Measurements from ENCODE around the gene SENP6. TPM values are rescaled to one million over a fixed set of nuclear protein-coding genes. Genes with fewer than 3 reads are reported as not detected.

The SENP6 gene
- polyA plus RNA-seq, 1 of the 3 experiments (the other 2 are of a cell fraction), result 16.2 TPM

DNA sequence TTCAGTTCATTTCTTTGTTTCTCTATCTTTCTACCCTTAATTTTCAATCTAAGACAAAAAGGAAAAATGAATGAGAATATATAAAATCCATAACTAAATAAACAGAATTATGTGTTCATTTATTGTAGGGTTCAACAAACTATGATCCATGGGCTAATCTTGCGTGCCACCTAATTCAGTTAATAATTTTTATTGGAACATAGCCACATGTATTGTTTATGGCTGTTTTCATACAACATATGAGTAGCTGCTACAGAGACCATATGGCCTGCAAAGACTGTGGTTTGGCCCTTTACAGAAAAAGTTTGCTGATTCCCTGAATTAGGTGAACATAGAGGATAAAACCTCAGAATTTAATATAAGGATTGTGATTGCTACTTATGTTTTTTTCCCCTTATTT is 21.8 kb downstream of the SENP6 start:
- no peak for DNase-seq
- no peaks in the 10 kb centered on the region for H3K9me2 ChIP-seq
- H4K20me1 ChIP-seq (ENCODE audit: insufficient read depth), result peaks cover 44% of the 10 kb centered on the region
- H3K27me3 ChIP-seq (ENCODE audit: insufficient read depth), result no peaks in the 10 kb centered on the region
- H3K9ac ChIP-seq, result no peak overlapping the region
- H3K36me3 ChIP-seq (replicated peaks in 1 of 2; ENCODE audit: control insufficient read depth in 1 of 2, insufficient read depth in 2 of 2, low read length in 1 of 2), result peaks cover 31 to 48% of the 10 kb centered on the region in 2 experiments
- 91% methylated on average over 1 of the region's 1 CpG for WGBS (ENCODE audit: low lambda C conversion rate)
- no peak overlapping the region for H2AFZ ChIP-seq (ENCODE audit: low read depth)
- H3K4me2 ChIP-seq, result no peak overlapping the region
- CTCF ChIA-PET, result interaction anchor here (1.0 kb wide), 1 partner anchor 21 kb away, joined by 3 read pairs; no protein-coding TSS in a partner anchor
- no peaks in the 10 kb centered on the region for H3K9me3 ChIP-seq
- no peak overlapping the region; a peak in 1 of 4 replicates for H3K27ac ChIP-seq (ENCODE audit: low read depth in 2 of 2, low read length in 1 of 2)
- no peak overlapping the region for H3K4me3 ChIP-seq (ENCODE audit: low read depth in 2 of 2, low read length in 1 of 2)
- H3K79me2 ChIP-seq (ENCODE audit: insufficient read depth), result peaks cover 96% of the 10 kb centered on the region
- peaks cover 9% of the 10 kb centered on the region for H3F3A ChIP-seq (replicated peaks; ENCODE audit: insufficient read depth)
- POLR2A ChIA-PET, result interaction anchor here (1.1 kb wide), 1 partner anchor 22 kb away, joined by 4 read pairs; the partner anchor contains the start of gene SENP6
- TF ChIP-seq FOXJ3 (CRISPR knock-in tag; IDR thresholded peaks at IDR 0.05) (no peak), MXI1 (IDR thresholded peaks at IDR 0.05; ENCODE audit: low read depth, low read length) (no peak), RXRA (IDR thresholded peaks at IDR 0.05; ENCODE audit: borderline replicate concordance, low read depth) (no peak), CTCF (IDR thresholded peaks at IDR 0.05) (no peak), FOSL2 (IDR thresholded peaks at IDR 0.05; ENCODE audit: borderline replicate concordance, low read depth) (no peak), MEF2A (IDR thresholded peaks at IDR 0.05; ENCODE audit: borderline replicate concordance, low read depth) (no peak), FOXM1 (IDR thresholded peaks at IDR 0.05; ENCODE audit: low read depth) (no peak), SIN3A (IDR thresholded peaks at IDR 0.05; ENCODE audit: borderline replicate concordance, low read depth, low read length) (no peak), EZH2phosphoT487 (IDR thresholded peaks at IDR 0.05; ENCODE audit: borderline replicate concordance, low read depth) (no peak), CHD2 (IDR thresholded peaks at IDR 0.05; ENCODE audit: low read length, partially characterized antibody) (no peak), SMC3 (IDR thresholded peaks at IDR 0.05; ENCODE audit: low read depth, low read length) (no peak), TEAD4 (IDR thresholded peaks at IDR 0.05; ENCODE audit: borderline replicate concordance, insufficient read depth) (no peak), NRF1 (IDR thresholded peaks at IDR 0.05; ENCODE audit: low read depth, low read length) (no peak), REST (IDR thresholded peaks at IDR 0.05; ENCODE audit: low read depth, low read length) (no peak), TCF12 (IDR thresholded peaks at IDR 0.05) (no peak)
- TF ChIP-seq, protein P1, sequence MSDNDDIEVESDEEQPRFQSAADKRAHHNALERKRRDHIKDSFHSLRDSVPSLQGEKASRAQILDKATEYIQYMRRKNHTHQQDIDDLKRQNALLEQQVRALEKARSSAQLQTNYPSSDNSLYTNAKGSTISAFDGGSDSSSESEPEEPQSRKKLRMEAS (IDR thresholded peaks at IDR 0.05; ENCODE audit: low read depth), result no peak
- TF ChIP-seq, protein P2, sequence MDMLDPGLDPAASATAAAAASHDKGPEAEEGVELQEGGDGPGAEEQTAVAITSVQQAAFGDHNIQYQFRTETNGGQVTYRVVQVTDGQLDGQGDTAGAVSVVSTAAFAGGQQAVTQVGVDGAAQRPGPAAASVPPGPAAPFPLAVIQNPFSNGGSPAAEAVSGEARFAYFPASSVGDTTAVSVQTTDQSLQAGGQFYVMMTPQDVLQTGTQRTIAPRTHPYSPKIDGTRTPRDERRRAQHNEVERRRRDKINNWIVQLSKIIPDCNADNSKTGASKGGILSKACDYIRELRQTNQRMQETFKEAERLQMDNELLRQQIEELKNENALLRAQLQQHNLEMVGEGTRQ (IDR thresholded peaks at IDR 0.05; ENCODE audit: borderline replicate concordance, low read depth, low read length), result no peak
- peaks cover 0 to 3% of the 10 kb centered on the region in 2 experiments; a peak in 2 of 4 replicates for H3K4me1 ChIP-seq (ENCODE audit: control insufficient read depth in 1 of 2, insufficient read depth in 2 of 2, low read depth in 1 of 2, low read length in 1 of 2)

Data from SK-N-SH (cell line).